ENCODE results near the gene RNPEPL1. TPM values are rescaled to one million over a fixed set of nuclear protein-coding genes. Genes with fewer than 3 reads are reported as not detected.
A peak's percentile ranks its signal among the peaks of the same experiment; 100 is the strongest.

RNPEPL1 gene
- total RNA-seq, 3 donors from 2014 or later (not counting 1 experiment from before 2014, with no cell fraction given) = 145 to 167 (median 164) TPM

DNA sequence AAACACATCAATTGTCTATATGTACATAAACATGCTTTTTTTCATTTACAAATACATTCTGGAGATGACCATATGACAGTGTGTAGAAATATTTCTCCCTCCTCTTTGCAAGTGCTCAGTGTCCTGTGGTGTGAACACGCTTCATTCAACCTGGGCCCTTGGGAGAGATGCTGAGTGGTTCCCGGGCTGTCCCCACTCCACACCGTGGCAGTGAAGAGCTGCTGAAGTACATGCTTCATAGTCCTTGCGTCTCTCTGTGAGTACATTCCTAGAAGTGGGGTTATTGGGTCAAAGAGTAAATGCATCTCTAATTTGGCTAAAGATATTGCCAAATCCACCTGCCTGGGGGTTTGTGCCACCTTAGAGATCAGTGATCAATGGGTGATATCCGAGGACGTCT, 50.5 kb downstream of the RNPEPL1 start:
- Mint-ChIP-seq H3K4me3 (no peak overlapping the region), H3K4me1 (peaks cover 22 to 38% of the 10 kb centered on the region in 2 donors), H3K27ac (peak overlapping the region in 1 of 2 donors; percentile 72), H3K36me3 (no peaks in the 10 kb centered on the region), H3K27me3 (ENCODE audit: low read depth in 2 of 2) (no peaks in the 10 kb centered on the region), H3K9me3 (no peaks in the 10 kb centered on the region)
- H3K36me3 ChIP-seq (ENCODE audit: control insufficient read depth, insufficient read depth, low read length) = no peaks in the 10 kb centered on the region
- peaks cover 46% of the 10 kb centered on the region for H3K4me1 ChIP-seq (ENCODE audit: control insufficient read depth, insufficient read depth, low read length)
- no peaks in the 10 kb centered on the region for H3K27me3 ChIP-seq (ENCODE audit: control insufficient read depth, insufficient read depth, low read length)
- 87% methylated on average over 6 of the region's 6 CpGs for WGBS (ENCODE audit: insufficient coverage)
- H3K4me3 ChIP-seq (ENCODE audit: low read length) = no peak overlapping the region
- intact Hi-C loops (cut with micrococcal nuclease) = no loop called here
- no peak overlapping the region for H3K27ac ChIP-seq (ENCODE audit: low read length)
- H3K9me3 ChIP-seq (ENCODE audit: control insufficient read depth, insufficient read depth, low read length) = no peaks in the 10 kb centered on the region
- no peak for TF ChIP-seq CTCF (IDR thresholded peaks at IDR 0.05)
- no peak for DNase-seq
- no peak for ATAC-seq

GRCh38 chr2:240619506-240620148, 51.3 kb downstream of the RNPEPL1 start:
- H3K27me3 Mint-ChIP-seq (ENCODE audit: low read depth in 2 of 2) = no peaks in the 10 kb centered on the region
- H3K27ac Mint-ChIP-seq = peak overlapping the region; percentile 72 to 91
- Histone ChIP-seq H3K9me3 (ENCODE audit: control insufficient read depth, insufficient read depth, low read length) (no peaks in the 10 kb centered on the region), H3K4me1 (ENCODE audit: control insufficient read depth, insufficient read depth, low read length) (peaks cover 55% of the 10 kb centered on the region), H3K4me3 (ENCODE audit: low read length) (no peak overlapping the region), H3K36me3 (ENCODE audit: control insufficient read depth, insufficient read depth, low read length) (no peaks in the 10 kb centered on the region), H3K27me3 (ENCODE audit: control insufficient read depth, insufficient read depth, low read length) (no peaks in the 10 kb centered on the region), H3K27ac (ENCODE audit: low read length) (no peak overlapping the region)
- peak overlapping the region; percentile 52 for H3K4me3 Mint-ChIP-seq
- WGBS (ENCODE audit: insufficient coverage) = 89% methylated on average over 19 of the region's 19 CpGs
- peaks cover 22 to 46% of the 10 kb centered on the region in 2 donors for H3K4me1 Mint-ChIP-seq
- no peak for TF ChIP-seq CTCF (IDR thresholded peaks at IDR 0.05)
- H3K9me3 Mint-ChIP-seq = no peaks in the 10 kb centered on the region
- ATAC-seq = no peak
- intact Hi-C loops (cut with micrococcal nuclease) = loop anchor here (5.0 kb wide), 2 partner anchors 38 to 68 kb away; no protein-coding TSS in a partner anchor
- no peak for DNase-seq
- H3K36me3 Mint-ChIP-seq = no peaks in the 10 kb centered on the region

GRCh38 chr2:240620149-240620731, 52.0 kb downstream of the RNPEPL1 start:
- H3K4me1 Mint-ChIP-seq = peaks cover 27 to 52% of the 10 kb centered on the region in 2 donors
- Histone ChIP-seq H3K4me1 (ENCODE audit: control insufficient read depth, insufficient read depth, low read length) (peaks cover 61% of the 10 kb centered on the region), H3K27me3 (ENCODE audit: control insufficient read depth, insufficient read depth, low read length) (no peaks in the 10 kb centered on the region), H3K4me3 (ENCODE audit: low read length) (no peak overlapping the region), H3K27ac (ENCODE audit: low read length) (peak overlapping the region; percentile 81), H3K9me3 (ENCODE audit: control insufficient read depth, insufficient read depth, low read length) (no peaks in the 10 kb centered on the region), H3K36me3 (ENCODE audit: control insufficient read depth, insufficient read depth, low read length) (no peaks in the 10 kb centered on the region)
- ATAC-seq (no peak), DNase-seq (no peak)
- 91% methylated on average over 13 of the region's 13 CpGs for WGBS (ENCODE audit: insufficient coverage)
- no peaks in the 10 kb centered on the region for H3K27me3 Mint-ChIP-seq (ENCODE audit: low read depth in 2 of 2)
- peak overlapping the region; percentile 91 to 95 for H3K27ac Mint-ChIP-seq
- no peaks in the 10 kb centered on the region for H3K36me3 Mint-ChIP-seq
- H3K9me3 Mint-ChIP-seq = no peaks in the 10 kb centered on the region
- intact Hi-C loops (cut with micrococcal nuclease) = loop anchor here (5.0 kb wide), 2 partner anchors 37 to 67 kb away; no protein-coding TSS in a partner anchor
- TF ChIP-seq CTCF (IDR thresholded peaks at IDR 0.05) = no peak
- no peak overlapping the region for H3K4me3 Mint-ChIP-seq
